Hematopoietic multipotent progenitor cell treated with erythropoietin and hydrocortisone succinate and interleukin-3 and kit ligand, for 17 days (in vitro differentiated cells): ENCODE data around the gene B4GALT3.

Source experiments
- DNase-seq: peaks from one replicate; pipeline ENCODE4 v3.0.0-alpha.2; 2015; ENCODE audit warnings: low spot score

The B4GALT3 gene

DNA sequence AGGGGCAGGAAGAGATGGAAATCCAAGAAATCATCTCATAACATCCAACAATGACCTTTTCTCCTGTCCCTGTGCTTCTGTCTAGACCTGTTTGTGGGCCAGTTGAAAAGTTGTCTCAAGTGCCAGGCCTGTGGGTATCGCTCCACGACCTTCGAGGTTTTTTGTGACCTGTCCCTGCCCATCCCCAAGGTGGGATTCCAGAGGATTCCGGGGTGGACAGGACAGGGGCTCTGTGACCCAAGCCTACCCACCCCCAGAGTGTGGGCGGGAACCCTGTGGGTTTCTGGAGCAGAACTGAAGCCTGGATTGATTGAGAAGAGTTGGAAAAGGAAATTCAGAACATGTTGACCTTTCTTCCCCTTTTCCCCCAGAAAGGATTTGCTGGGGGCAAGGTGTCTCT lies 13.5 kb downstream of the B4GALT3 start:
- peak; percentile 6 for DNase-seq

DNA sequence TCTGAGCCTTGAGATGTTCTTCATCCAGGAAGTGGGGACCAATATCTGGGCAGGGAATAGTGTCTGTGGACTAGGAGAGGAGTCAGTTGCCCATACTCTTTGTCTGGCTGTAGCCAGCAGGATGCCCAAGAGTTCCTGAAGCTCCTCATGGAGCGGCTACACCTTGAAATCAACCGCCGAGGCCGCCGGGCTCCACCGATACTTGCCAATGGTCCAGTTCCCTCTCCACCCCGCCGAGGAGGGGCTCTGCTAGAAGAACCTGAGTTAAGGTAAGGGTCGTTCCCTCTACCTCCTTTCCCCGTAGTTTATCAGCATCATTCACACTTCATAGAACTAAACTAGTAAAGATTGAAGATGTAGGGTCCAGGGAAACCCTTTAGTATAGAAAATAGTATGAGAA lies 14.5 kb downstream of the B4GALT3 start:
- DNase-seq, result no peak

DNA sequence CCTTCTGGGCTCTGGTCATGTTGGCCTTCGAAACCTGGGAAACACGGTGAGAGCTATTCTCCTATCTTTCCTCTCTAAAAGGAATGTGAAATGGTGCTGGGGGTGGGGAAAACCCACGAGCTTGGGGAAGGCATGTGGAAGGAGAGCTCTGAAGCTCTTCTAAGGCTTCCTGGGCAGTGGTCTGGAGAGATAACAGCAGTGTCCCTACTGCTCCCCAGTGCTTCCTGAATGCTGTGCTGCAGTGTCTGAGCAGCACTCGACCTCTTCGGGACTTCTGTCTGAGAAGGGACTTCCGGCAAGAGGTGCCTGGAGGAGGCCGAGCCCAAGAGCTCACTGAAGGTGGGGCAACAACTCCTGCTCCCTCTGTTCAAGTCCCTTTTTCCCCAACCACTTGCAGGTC lies 15.3 kb downstream of the B4GALT3 start:
- DNase-seq, result no peak

DNA sequence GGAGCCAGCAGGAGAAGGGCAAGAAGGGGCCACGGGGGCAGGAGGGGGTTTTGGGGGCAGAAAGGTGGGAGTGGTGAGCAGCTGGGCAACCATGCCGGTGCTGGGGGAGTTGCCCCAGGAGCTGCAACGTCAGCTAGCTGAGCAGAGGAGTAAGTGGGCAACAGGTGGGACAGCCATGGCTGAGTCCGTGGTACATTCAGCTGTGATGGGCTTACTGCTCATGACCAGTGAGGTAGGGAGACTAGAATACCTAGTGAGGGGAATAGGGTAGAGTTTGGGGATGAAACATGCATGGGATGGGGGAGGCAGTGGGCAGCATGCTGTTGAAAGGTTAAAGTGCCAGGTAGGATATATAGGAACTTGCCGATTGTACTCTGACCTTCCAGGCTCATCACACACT lies 15.7 kb downstream of the B4GALT3 start:
- DNase-seq, result no peak

- DNase-seq, result no peak
Measured at GRCh38 chr1:161160671-161161145, 16.6 kb downstream of the B4GALT3 start.

- peak; percentile 52 for DNase-seq
Measured at GRCh38 chr1:161159913-161160243, 17.4 kb downstream of the B4GALT3 start.

GRCh38 chr1:161159087-161159912 lies 18.0 kb downstream of the B4GALT3 start, which contains the start of gene USP21:
Gene USP21 (plus strand): TSS chr1:161159500. CDS start chr1:161160641, 1,141 bp downstream.
- peak; percentile 97 for DNase-seq

DNA sequence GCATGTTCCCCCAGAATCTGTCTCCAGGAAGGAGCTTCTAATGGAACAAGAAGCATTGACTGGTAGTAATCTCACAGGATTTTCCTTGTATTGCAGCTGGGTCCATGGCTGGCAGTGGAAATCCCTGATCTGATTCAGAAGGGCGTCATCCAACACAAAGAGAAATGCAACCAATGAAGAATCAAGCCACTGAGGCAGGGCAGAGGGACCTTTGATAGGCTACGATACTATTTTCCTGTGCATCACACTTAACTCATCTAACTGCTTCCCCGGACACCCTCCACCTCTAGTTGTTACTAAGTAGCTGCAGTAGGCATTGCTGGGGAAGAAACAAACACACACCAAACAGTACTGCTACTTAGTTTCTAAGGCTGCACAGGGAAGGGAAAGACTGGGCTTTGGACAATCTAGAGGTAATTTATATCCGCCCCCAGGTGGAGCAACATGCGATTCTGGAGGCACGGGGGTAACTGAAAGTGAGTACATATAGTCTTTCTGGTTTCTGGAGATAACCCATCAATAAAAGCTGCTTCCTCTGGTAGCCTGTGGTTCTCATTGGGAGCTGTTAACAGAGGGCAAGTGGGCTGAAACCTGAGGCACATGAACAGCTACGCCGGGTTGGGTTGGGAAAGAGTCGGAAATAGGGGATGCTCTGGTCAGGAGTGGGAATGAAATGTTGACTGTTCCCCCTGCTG lies 18.8 kb downstream of the B4GALT3 start:
- peak; percentile 52 for DNase-seq

DNA sequence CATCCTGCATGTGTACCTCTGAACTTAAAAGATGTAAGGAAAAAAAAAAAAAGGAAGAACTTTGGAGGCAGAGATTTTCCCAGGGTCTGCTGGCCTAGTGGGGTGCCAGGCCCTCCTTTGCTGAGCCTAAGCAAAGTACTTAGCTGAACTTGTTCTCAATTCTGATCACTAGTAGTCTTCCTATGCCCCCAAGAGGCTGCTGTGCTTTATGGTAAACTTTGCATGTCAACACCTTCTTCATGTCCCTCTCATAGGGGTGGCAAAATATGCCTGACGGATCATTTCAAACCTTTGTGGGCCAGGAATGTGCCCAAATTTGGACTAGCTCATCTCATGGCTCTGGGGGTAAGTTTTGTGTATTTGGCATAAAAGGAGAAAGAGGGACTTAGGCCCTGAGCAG lies 19.4 kb downstream of the B4GALT3 start:
- DNase-seq, result peak; percentile 25

DNA sequence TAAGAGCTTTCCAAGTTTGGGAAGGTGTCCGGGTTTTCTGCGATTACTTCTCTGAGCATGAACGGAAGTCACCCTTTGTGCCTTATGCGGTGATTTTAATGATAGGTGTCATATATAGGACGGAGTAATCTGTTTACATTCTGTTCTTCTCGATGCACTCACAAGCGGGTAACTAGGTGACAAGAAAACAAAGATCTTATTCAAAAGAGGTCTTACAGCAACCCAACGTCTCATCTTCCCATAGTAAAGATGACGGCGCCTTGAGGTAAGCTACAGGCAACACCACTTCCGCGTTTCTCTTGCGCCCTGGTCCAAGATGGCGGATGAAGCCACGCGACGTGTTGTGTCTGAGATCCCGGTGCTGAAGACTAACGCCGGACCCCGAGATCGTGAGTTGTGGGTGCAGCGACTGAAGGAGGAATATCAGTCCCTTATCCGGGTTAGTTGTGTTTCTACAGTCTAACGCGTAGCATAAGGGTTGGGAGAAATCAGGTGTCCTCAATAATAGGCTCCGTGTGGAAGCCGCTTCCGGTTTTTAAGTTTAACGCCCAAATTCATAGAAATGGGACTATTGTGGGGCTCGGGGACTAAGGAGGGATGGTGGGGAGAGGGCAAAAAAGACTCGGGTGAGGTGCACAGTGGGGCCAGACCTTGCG lies 23.5 kb downstream of the B4GALT3 start, which contains the start of gene UFC1:
Gene UFC1 (plus strand): TSS at position 297 of the 656 bp plus-strand sequence. CDS start 20 bp downstream, at position 317.
- peak; percentile 91 for DNase-seq

GRCh38 chr1:161153176-161153575 lies 24.1 kb downstream of the B4GALT3 start:
- no peak for DNase-seq

GRCh38 chr1:161145832-161146231 lies 31.5 kb downstream of the B4GALT3 start:
- no peak for DNase-seq

GRCh38 chr1:161140755-161141400 lies 36.4 kb downstream of the B4GALT3 start:
- DNase-seq, result no peak

DNA sequence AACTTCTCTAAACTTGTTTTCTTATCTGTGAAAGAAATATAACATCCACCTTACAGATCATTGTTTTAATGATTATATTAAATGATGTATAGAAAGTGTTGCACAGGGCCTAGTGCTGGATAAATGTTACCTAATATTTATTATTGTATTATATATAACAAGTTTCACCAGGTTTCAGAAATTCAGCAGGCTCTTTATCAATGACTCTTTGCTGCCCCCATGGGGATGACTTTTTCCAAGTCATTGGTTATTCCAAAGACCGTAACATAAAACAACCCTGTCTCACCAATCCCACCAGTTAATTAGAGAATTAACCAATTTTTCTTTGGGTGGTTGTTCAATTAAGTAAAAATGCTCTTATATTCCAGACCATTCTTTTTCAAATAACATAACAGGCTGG lies 37.5 kb downstream of the B4GALT3 start:
- DNase-seq, result peak; percentile 82

- no peak for DNase-seq
Measured at GRCh38 chr1:161138431-161138830, 38.9 kb downstream of the B4GALT3 start.

- DNase-seq, result no peak
Measured at GRCh38 chr1:161137881-161138280, 39.4 kb downstream of the B4GALT3 start.

GRCh38 chr1:161133220-161133740 lies 44.0 kb downstream of the B4GALT3 start:
- peak; percentile 42 for DNase-seq

DNA sequence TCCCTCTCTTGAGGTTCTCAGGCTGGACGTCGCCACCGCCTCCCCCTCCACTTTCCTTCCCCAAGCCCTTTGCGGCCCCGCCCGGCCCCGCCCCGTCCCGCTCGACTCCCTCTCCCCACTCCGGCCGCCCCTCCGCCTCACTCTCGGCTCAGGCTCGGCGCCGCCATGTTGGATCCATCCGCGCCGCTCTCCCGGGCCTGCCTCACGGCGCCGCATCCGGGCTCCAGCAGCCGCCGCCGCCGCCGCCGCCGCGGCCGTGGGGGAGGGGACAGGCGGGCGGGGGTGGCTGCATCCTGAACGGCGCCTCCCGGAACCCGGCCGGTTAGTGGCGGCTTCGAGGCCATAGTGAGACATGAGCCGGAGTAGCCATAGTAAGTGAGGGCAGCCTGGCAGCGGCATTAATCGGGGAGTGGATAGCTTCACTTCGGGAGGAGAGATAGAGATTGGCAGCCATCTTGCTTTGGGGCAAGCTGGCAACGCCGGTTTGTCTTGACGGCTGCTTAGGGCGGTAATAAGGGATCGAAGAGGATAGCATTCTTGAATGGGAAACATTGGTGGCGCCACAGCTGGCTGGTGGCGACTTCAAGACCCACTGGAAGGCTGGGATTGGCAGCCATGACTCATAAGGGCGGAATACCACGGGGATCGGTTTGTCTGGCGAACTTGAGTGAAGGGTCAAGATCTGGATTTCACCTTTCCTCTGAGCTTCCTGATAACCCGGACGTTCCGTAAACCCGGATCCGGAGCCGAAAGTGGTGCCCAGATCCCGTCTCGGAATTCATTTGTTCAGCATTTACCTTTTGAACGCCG lies 44.7 kb downstream of the B4GALT3 start, which contains the start of gene DEDD:
Gene DEDD (minus strand): TSS at position 258 of the 810 bp plus-strand sequence. CDS start 8,205 bp downstream, outside the sequence.
- DNase-seq, result peak; percentile 90

- peak; percentile 60 for DNase-seq
Measured at GRCh38 chr1:161131523-161132409, 45.5 kb downstream of the B4GALT3 start.

GRCh38 chr1:161130266-161130665 lies 47.0 kb downstream of the B4GALT3 start:
- no peak for DNase-seq
